AG04449 (cell line): ENCODE data around the gene CITED2.

Source experiments
- CTCF ChIA-PET: fragments of 350-600 bp; formaldehyde crosslinking; extraction: SDS; loops from one replicate; lab custom pipeline; 2021; ENCODE audit warnings: antibody characterized with exemption; lab: Yijun Ruan, JAX
- POLR2A ChIA-PET: fragments of 400-600, 350-600 bp; formaldehyde crosslinking; extraction: SDS; loops from one replicate; lab custom pipeline; 2020; ENCODE audit warnings: antibody characterized with exemption, inconsistent platforms; lab: Yijun Ruan, JAX
- DNase-seq: peaks from one replicate; pipeline ENCODE4 v3.0.0-alpha.2; 2010; ENCODE audit warnings: low read depth, low spot score
- H3K4me3 ChIP-seq: 2 replicates; pipeline ENCODE4 v1.5.1; 2011; ENCODE audit warnings: low read depth, mild to moderate bottlenecking, control low read depth, low read length
- TF ChIP-seq, protein P1 (sequence below): IDR thresholded peaks from one replicate; pipeline ENCODE4 v1.5.1; 2011; ENCODE audit warnings: mild to moderate bottlenecking, moderate library complexity, low read length, control low read depth, inconsistent platforms; ENCODE audit not compliant: insufficient read depth; ENCODE audit errors: missing control alignments

The CITED2 gene

DNA sequence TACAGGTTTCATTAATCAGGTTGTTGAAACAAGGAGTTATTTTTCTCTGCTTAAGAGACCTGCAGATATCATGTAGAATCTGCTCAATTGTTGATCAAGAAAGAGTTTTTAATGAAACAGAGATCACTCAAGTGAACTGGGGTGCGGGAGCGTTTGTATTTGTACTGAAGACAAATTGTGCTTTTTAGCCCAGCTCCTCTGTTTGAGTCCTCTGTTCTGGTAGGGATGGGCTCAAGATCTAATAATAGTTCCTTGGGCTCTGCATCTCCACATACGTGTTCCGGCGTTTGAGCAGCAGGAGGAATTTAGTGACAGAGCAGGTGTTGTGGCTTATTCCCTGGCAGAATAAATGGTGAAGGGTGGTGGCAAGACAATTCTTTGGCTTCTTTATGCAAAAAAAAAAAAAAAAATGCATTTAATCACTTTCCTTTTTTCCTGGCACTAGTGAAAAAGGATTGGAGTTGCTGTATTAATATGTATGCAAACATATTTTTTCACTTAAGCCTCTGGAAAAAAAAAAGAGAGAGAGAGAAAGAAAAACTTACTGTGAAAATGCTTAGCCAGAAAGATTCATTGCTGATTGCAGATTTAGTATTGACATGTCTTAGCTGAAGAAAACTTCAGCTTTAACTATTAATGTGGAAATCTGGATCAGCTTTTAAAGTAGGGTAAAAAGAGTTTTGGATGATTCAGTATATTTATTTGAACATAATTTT is 4.0 kb downstream of the CITED2 start:
- peak overlapping the region; percentile 93 for H3K4me3 ChIP-seq
- peak; percentile 71 for DNase-seq
- TF ChIP-seq, protein P1, sequence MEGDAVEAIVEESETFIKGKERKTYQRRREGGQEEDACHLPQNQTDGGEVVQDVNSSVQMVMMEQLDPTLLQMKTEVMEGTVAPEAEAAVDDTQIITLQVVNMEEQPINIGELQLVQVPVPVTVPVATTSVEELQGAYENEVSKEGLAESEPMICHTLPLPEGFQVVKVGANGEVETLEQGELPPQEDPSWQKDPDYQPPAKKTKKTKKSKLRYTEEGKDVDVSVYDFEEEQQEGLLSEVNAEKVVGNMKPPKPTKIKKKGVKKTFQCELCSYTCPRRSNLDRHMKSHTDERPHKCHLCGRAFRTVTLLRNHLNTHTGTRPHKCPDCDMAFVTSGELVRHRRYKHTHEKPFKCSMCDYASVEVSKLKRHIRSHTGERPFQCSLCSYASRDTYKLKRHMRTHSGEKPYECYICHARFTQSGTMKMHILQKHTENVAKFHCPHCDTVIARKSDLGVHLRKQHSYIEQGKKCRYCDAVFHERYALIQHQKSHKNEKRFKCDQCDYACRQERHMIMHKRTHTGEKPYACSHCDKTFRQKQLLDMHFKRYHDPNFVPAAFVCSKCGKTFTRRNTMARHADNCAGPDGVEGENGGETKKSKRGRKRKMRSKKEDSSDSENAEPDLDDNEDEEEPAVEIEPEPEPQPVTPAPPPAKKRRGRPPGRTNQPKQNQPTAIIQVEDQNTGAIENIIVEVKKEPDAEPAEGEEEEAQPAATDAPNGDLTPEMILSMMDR: no peak
- ChIA-PET POLR2A (interaction anchor here (0.6 to 2.1 kb wide), 21 partner anchors 8 to 1168 kb away, joined by 3 to 13 read pairs (median 4); no protein-coding TSS in a partner anchor), CTCF (interaction anchor here (0.6 to 2.2 kb wide), 18 partner anchors 34 to 674 kb away, joined by 3 to 9 read pairs (median 4); no protein-coding TSS in a partner anchor)

DNA sequence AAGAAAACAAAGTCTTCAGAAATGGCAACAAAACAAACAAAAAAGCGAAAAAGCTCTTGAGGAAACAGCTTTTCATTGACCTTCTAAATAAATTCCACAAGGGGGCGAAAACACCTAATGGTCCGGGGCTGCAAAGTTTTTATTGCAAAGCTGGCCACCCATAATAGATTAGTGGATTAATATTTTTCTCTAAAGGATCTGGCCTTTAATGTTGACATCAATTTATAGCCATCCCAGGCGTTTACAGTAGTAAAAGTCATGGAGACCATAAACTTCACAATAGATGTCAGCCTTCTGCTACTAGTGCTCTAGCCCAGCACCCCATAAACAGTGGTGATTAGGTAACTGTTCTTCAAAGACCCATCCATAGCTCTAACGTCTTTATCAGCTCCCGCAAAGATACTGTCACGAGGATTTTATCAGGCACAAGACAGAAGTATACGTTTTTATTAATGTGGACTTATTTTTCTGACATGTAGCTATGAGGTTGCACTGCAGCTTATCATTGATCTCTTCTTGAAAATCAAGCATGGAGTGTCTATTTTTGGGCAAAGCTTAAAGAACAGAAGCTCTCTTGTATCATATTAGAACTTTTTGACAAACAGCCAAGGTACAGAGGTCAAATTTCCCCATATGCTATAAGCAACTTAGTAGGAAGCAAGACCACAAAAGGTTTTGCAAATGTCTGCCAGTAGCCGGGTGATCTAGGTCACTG is 4.7 kb downstream of the CITED2 start:
- ChIA-PET POLR2A (interaction anchor here (0.5 to 2.1 kb wide), 23 partner anchors 9 to 1169 kb away, joined by 3 to 13 read pairs (median 4); no protein-coding TSS in a partner anchor), CTCF (interaction anchor here (0.6 to 2.2 kb wide), 23 partner anchors 14 to 1081 kb away, joined by 3 to 9 read pairs (median 4); no protein-coding TSS in a partner anchor)
- TF ChIP-seq, protein P1: peak; percentile 31
- DNase-seq: peak; percentile 66
- H3K4me3 ChIP-seq: no peak overlapping the region

DNA sequence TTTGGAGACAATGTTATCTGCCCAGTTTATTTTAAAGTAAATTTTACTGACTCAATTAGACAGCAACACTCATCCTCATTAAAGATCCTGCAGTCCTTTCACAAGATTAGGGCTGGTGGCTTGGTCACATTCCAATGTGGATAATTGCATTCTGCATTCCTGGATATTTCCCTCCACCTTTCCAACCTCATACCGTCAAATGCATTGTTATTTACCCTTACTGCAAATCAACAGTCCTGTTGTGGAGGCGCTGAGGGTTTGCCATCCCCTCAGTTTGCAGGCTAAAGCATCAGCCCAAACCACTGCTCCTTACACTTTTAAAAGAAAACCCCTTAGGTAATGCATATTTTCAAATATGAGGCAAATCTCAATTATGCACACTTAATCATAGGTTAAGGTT is 5.4 kb downstream of the CITED2 start:
- CTCF ChIA-PET: interaction anchor here (0.7 to 2.2 kb wide), 17 partner anchors 15 to 1082 kb away, joined by 3 to 9 read pairs (median 4); no protein-coding TSS in a partner anchor
- POLR2A ChIA-PET: interaction anchor here (0.6 to 2.1 kb wide), 16 partner anchors 10 to 1169 kb away, joined by 3 to 13 read pairs (median 3); no protein-coding TSS in a partner anchor
- TF ChIP-seq, protein P1: no peak
- DNase-seq: no peak
- no peak overlapping the region for H3K4me3 ChIP-seq

DNA sequence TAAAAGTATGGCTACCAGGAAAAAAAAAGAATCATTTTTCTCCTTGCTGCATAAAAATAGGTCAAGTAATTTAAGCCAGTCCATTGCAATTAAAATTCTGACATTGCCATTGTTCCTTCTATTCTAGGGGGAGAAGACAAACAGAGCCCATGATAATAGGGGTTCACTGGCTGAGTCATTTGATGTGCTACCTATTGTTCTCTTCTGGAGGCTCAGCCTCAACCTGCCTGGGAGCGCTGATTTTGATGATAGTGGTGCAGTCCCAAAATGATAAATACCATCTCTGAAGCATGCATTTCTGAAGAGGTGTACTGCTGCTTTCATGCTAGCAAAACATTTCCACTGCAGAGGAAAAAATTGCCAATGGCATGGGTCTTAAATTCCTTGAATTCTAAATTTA is 5.8 kb downstream of the CITED2 start:
- DNase-seq: no peak
- ChIA-PET CTCF (interaction anchor here (4.7 kb wide), 1 partner anchor 149 kb away, joined by 118 read pairs; no protein-coding TSS in a partner anchor), POLR2A (no interaction called here)
- TF ChIP-seq, protein P1: no peak
- H3K4me3 ChIP-seq: no peak overlapping the region

DNA sequence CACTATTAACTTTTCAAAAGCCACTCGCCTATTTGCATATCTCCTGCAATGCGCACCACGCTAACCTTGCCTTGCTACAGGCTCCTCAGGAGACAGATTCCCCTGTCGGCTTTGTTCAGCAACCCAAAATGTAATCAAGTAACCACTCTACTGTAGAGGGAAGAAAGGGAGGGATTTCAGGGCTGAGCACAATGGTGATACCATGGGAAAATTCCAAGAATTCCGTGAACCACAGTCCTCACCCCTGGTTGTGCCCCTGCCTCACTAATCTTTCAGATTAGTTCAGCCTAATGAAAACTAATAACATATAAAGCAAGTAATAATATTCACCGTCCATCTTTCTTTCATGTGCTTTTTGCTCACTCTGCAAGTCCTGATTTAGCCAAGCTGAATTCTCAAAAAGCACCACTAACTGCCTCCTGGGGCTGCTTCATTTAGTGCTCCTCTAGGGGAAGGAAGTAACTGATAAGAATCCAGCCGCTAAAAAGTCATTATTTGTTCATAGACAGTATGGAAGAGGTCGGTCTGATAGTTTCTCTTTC is 6.6 kb downstream of the CITED2 start:
- no peak for DNase-seq
- ChIA-PET CTCF (interaction anchor here (4.7 kb wide), 1 partner anchor 148 kb away, joined by 118 read pairs; no protein-coding TSS in a partner anchor), POLR2A (interaction anchor here (1.2 kb wide), 1 partner anchor 634 kb away, joined by 3 read pairs; no protein-coding TSS in a partner anchor)
- TF ChIP-seq, protein P1: no peak
- no peak overlapping the region for H3K4me3 ChIP-seq
